ENCODE measurements around the gene SMIM14.

GRCh38 chr4:39498727-39499020 lies 140.0 kb downstream of the SMIM14 start:
- TF ChIP-seq SPI1 (IDR thresholded peaks at IDR 0.05; ENCODE audit: low read depth, low read length) (no peak), TAF1 (IDR thresholded peaks at IDR 0.05; ENCODE audit: low read depth, low read length) (no peak)
